HL-60/S4 treated with retinoic acid at 250 ng/mL for 4 days and 3 days (cell line): ENCODE results near the gene TMEM17.

Experiments used
- in situ Hi-C: fragments of 300-500 bp; cut with MboI; formaldehyde crosslinking; loops from 2 replicates; pipeline ENCODE4 v1.7.0; 2022; ENCODE audit warnings: low sequenced_read_pairs

The TMEM17 gene

DNA sequence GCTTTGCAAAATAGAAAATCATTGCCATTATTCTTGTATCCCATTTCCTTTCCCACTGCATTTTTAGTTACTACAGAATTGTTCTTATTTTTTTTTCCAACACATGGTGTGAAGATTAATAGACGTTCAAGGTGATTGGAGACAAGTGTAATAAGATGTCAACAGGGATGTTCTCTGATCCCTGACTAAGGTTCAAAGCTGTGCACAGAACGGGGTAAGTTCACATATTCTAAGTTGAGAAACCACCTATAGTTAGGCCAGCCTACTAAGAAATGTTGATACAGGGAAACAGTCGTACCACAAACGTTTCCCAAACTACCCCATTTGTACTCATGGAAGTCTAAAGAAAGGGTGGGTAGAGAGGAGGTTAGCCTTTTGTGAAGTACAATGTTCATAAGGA lies 6.4 kb upstream of the TMEM17 start:
- in situ Hi-C loops = no loop called here

- in situ Hi-C loops = no loop called here
Measured at GRCh38 chr2:62511636-62512035, 5.6 kb upstream of the TMEM17 start.

- in situ Hi-C loops = no loop called here
Measured at GRCh38 chr2:62506421-62506750, 391 bp upstream of the TMEM17 start.

GRCh38 chr2:62505109-62505749 lies 766 bp downstream of the TMEM17 start:
- in situ Hi-C loops = no loop called here

DNA sequence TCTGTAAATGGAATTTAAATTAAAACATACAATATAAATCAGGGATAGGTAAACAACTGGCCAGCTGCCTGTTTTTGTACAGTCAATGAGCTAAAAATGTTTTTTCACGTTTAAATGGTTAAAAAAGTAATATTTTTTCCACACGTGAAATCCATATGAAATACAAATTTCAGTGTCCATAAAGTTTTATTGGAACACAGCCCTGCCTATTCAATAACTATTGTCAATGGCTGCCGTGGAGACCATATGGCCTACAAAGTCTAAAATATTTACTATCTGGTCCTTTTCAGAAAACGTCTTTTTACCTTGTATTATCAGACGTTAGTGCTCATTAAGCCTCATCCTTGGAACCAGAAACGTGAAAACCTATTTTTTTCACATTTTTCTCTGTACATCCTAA lies 1.3 kb downstream of the TMEM17 start:
- in situ Hi-C loops = no loop called here

DNA sequence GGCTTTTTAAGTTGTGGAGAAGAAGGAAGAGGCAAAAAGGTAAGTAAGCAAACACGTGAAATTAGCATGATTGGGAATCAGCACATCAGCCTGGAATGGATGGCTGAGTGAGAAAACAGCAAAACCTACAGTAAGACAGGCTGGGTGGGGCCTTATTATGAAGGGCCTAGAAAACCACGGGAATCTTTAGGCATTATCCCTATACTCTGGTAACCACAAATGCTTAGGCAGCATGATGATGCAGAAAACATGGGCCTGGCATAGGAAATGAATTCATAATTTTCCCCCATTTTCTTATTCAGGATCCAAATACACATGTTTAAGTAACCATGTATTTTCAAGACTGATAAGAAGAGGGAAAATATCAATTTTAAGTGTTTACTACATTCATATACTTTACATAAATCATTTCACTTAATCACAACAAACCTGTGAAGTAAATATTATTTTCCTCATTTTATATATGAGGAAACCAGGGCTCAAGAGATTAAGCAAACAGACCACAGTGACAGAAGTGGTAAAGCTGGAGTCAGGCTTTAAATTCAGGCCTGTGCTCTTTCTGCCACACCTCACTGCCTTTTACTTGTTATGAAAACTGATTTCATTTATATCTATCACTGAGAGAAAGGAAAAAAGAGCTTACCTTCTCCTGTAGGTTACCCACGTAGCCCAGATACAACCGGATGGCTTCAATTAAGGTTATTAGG lies 4.0 kb downstream of the TMEM17 start:
- in situ Hi-C loops = no loop called here

DNA sequence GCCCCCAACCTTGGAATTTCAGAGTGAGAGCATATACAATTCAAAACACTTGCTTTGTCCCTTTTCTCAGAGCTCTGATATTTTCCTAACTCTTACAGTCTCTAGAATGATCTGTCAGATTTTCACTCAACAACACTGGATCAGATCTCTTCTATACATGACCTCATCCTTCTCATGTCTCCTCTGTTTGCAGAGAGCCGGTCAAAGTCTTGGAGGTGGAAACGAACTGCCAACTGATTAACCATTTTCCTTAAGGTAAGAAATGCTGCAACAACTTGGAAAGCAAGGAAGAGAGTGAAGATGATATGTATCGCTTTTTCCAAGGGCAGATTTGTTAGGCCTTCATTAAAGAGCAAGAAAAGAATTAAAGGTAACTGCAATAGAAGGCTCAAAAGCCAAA lies 4.9 kb downstream of the TMEM17 start:
- in situ Hi-C loops = no loop called here

- in situ Hi-C loops = no loop called here
Measured at GRCh38 chr2:62499430-62500060, 6.5 kb downstream of the TMEM17 start.

- in situ Hi-C loops = no loop called here
Measured at GRCh38 chr2:62498739-62499138, 7.3 kb downstream of the TMEM17 start.

DNA sequence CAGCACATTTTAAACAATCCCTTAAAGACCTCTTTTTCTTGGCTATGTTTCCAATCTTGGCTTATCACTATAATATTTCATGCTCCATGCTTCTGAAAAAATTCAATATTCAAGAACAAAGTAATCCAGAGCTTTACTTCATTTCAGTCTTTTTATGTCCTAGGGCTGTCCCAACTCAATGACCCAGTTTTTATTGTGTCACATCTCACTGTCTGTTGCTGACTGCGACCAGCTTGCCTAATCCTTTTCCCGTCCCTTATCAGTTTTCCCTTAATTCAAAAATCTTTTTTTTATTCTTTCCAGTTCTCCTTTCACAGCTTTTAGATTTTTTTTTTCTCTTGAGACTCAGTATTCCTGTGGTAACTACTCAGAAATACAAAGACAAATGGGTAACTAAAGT lies 10.2 kb downstream of the TMEM17 start:
- in situ Hi-C loops = no loop called here

GRCh38 chr2:62492048-62492447 lies 13.9 kb downstream of the TMEM17 start:
- in situ Hi-C loops = no loop called here

GRCh38 chr2:62489702-62490101 lies 16.3 kb downstream of the TMEM17 start:
- in situ Hi-C loops = no loop called here

GRCh38 chr2:62489162-62489561 lies 16.8 kb downstream of the TMEM17 start:
- in situ Hi-C loops = no loop called here

GRCh38 chr2:62486439-62486765 lies 19.6 kb downstream of the TMEM17 start:
- in situ Hi-C loops = no loop called here

GRCh38 chr2:62485761-62486438 lies 20.1 kb downstream of the TMEM17 start:
- in situ Hi-C loops = no loop called here

GRCh38 chr2:62482558-62483352 lies 23.2 kb downstream of the TMEM17 start:
- in situ Hi-C loops = no loop called here

GRCh38 chr2:62479917-62480316 lies 26.1 kb downstream of the TMEM17 start:
- in situ Hi-C loops = no loop called here

- in situ Hi-C loops = no loop called here
Measured at GRCh38 chr2:62478093-62478580, 27.9 kb downstream of the TMEM17 start.

GRCh38 chr2:62477573-62477972 lies 28.4 kb downstream of the TMEM17 start:
- in situ Hi-C loops = no loop called here

- in situ Hi-C loops = no loop called here
Measured at GRCh38 chr2:62475172-62476011, 30.6 kb downstream of the TMEM17 start.
